ENCODE measurements around the gene SSR1. TPM values are rescaled to one million over a fixed set of nuclear protein-coding genes. Genes with fewer than 3 reads are reported as not detected.

The SSR1 gene
- total and polyA plus RNA-seq, 2 of the 13 experiments (the other 11 are each of a cell fraction or from before 2014, with no cell fraction given): 203 to 243 TPM

- no peak for TF ChIP-seq PRDM4 (CRISPR knock-in tag; IDR thresholded peaks at IDR 0.05; ENCODE audit: borderline replicate concordance)
- TF ChIP-seq TGIF2 (CRISPR knock-in tag; IDR thresholded peaks at IDR 0.05): 0 out of 2 replicates have a peak, but pooled peaks have one; percentile 6
- no peak for TF ChIP-seq KLF12 (CRISPR knock-in tag; IDR thresholded peaks at IDR 0.05; ENCODE audit: borderline replicate concordance)
- no peak for TF ChIP-seq PAWR (CRISPR knock-in tag; IDR thresholded peaks at IDR 0.05; ENCODE audit: borderline replicate concordance)
- TF ChIP-seq DNMT1 (CRISPR knock-in tag; IDR thresholded peaks at IDR 0.05): no peak
- TF ChIP-seq FOSL2 (CRISPR knock-in tag; IDR thresholded peaks at IDR 0.05): peak; percentile 32; the same call in 1 of the 2 replicates
- 0 out of 4 replicates have a peak, but pooled peaks of 1 of the 2 experiments have one; percentile 0 for TF ChIP-seq MAFK (conservative IDR thresholded peaks at IDR 0.05 in 1 of 2, IDR thresholded peaks at IDR 0.05 in 1 of 2; ENCODE audit: low read length in 2 of 2)
- TF ChIP-seq TCF7 (IDR thresholded peaks at IDR 0.05; ENCODE audit: low read depth): peak; percentile 89
- peak; percentile 82 for TF ChIP-seq TARDBP (CRISPR knock-in tag; IDR thresholded peaks at IDR 0.05)
- TF ChIP-seq MAX (IDR thresholded peaks at IDR 0.05): peak; percentile 71
- TF ChIP-seq SRF (IDR thresholded peaks at IDR 0.05; ENCODE audit: low read depth, low read length): no peak
- TF ChIP-seq ZBTB7A (CRISPR knock-in tag; IDR thresholded peaks at IDR 0.05): 0 out of 2 replicates have a peak, but pooled peaks have one; percentile 62
- peak; percentile 34; the same call in 1 of the 2 replicates for TF ChIP-seq NCOA2 (CRISPR knock-in tag; IDR thresholded peaks at IDR 0.05)
- no peak for TF ChIP-seq NR3C1 (CRISPR knock-in tag; IDR thresholded peaks at IDR 0.05)
- peak; percentile 52; the same call in 1 of the 2 replicates for TF ChIP-seq ZNF788 (CRISPR knock-in tag; IDR thresholded peaks at IDR 0.05; ENCODE audit: borderline replicate concordance)
- peak; percentile 35; the same call in 1 of the 2 replicates for TF ChIP-seq THAP11 (CRISPR knock-in tag; IDR thresholded peaks at IDR 0.05)
- TF ChIP-seq NCOR1 (IDR thresholded peaks at IDR 0.05; ENCODE audit: borderline replicate concordance, low read length): peak; percentile 88; the same call in 1 of the 2 replicates
- TF ChIP-seq KMT2A (CRISPR knock-in tag; IDR thresholded peaks at IDR 0.05): peak; percentile 52; the same call in 1 of the 2 replicates
- no peak for TF ChIP-seq TBX3 (IDR thresholded peaks at IDR 0.05; ENCODE audit: borderline replicate concordance)
- no peak for TF ChIP-seq DMTF1 (CRISPR knock-in tag; IDR thresholded peaks at IDR 0.05)
- TF ChIP-seq KMT2B (CRISPR knock-in tag; IDR thresholded peaks at IDR 0.05): no peak
- no peak for TF ChIP-seq ZNF782 (CRISPR knock-in tag; IDR thresholded peaks at IDR 0.05; ENCODE audit: borderline replicate concordance)
- peak; percentile 71; the same call in 1 of the 2 replicates for TF ChIP-seq ZMYM4 (CRISPR knock-in tag; IDR thresholded peaks at IDR 0.05)
- TF ChIP-seq ADNP (CRISPR knock-in tag; IDR thresholded peaks at IDR 0.05): no peak
- TF ChIP-seq KDM6A (CRISPR knock-in tag; IDR thresholded peaks at IDR 0.05; ENCODE audit: low read depth): no peak
- TF ChIP-seq ZBTB7B (CRISPR knock-in tag; IDR thresholded peaks at IDR 0.05): peak; percentile 58; the same call in 1 of the 2 replicates
- TF ChIP-seq ZSCAN30 (CRISPR knock-in tag; IDR thresholded peaks at IDR 0.05): no peak
Measured at GRCh38 chr6:7241709-7242645, 71.0 kb downstream of the SSR1 start (continued).
